Calu3 (cell line): ENCODE data around the gene NGEF. TPM values are rescaled to one million over a fixed set of nuclear protein-coding genes. Genes with fewer than 3 reads are reported as not detected.

Experiments used
- BruUV-seq: library from RNA; stranded (reverse); fragments of 400-500 nt; replicated peaks from 2 replicates; lab custom pipeline; 2021; lab: Mats Ljungman, UMichigan
- CTCF ChIA-PET: fragments of 300-600 bp; sonication (Branson Sonifier 250); formaldehyde crosslinking; loops from one replicate; lab custom pipeline; 2022; ENCODE audit warnings: antibody characterized with exemption; lab: Charles Lee
- DNase-seq: peaks from one replicate; pipeline ENCODE4 v3.0.0; 2022
- H3K27ac Mint-ChIP-seq: one replicate; pipeline ENCODE4 v1.8.0; 2022; ENCODE audit warnings: mixed read lengths; ENCODE audit not compliant: unreplicated experiment
- H3K27me3 Mint-ChIP-seq: one replicate; pipeline ENCODE4 v1.8.0; 2022; ENCODE audit warnings: mixed read lengths; ENCODE audit not compliant: unreplicated experiment
- H3K36me3 Mint-ChIP-seq: one replicate; pipeline ENCODE4 v1.8.0; 2022; ENCODE audit warnings: mild to moderate bottlenecking, moderate library complexity, mixed read lengths; ENCODE audit not compliant: insufficient read depth, unreplicated experiment
- H3K4me1 Mint-ChIP-seq: one replicate; pipeline ENCODE4 v1.8.0; 2022; ENCODE audit warnings: mild to moderate bottlenecking, low read depth, mixed read lengths; ENCODE audit not compliant: unreplicated experiment
- H3K4me3 Mint-ChIP-seq: one replicate; pipeline ENCODE4 v1.8.0; 2022; ENCODE audit warnings: mild to moderate bottlenecking, low read depth, moderate library complexity, mixed read lengths; ENCODE audit not compliant: unreplicated experiment
- H3K9me3 Mint-ChIP-seq: one replicate; pipeline ENCODE4 v1.8.0; 2022; ENCODE audit warnings: low read depth, mixed read lengths; ENCODE audit not compliant: unreplicated experiment
- intact Hi-C: fragments of 100-400 bp; cut with micrococcal nuclease; formaldehyde crosslinking; loops from one replicate; pipeline ENCODE4 v1.10.0; 2022; ENCODE audit not compliant: unreplicated experiment
- total RNA-seq: library from RNA; stranded (reverse); gene quantifications from 2 replicates; pipeline ENCODE4 v1.2.3, GENCODE V29; 2022
- TF ChIP-seq, protein P1 (sequence below): fragments of 200-600 bp; IDR thresholded peaks from one replicate; pipeline ENCODE4 v1.8.0; 2022; ENCODE audit warnings: antibody characterized with exemption; ENCODE audit not compliant: unreplicated experiment

The NGEF gene
- total RNA-seq, 1 experiment from 2014 or later: 1.7 TPM

- no peaks in the 10 kb centered on the region for H3K36me3 Mint-ChIP-seq
- H3K4me1 Mint-ChIP-seq: peaks cover 9% of the 10 kb centered on the region
- intact Hi-C loops: no loop called here
- H3K27me3 Mint-ChIP-seq: peaks cover 83% of the 10 kb centered on the region
- BruUV-seq: no TSS peak
- DNase-seq: no peak
- no peak overlapping the region for H3K4me3 Mint-ChIP-seq
- H3K27ac Mint-ChIP-seq: no peak overlapping the region
- CTCF ChIA-PET: no interaction called here
- TF ChIP-seq, protein P1, sequence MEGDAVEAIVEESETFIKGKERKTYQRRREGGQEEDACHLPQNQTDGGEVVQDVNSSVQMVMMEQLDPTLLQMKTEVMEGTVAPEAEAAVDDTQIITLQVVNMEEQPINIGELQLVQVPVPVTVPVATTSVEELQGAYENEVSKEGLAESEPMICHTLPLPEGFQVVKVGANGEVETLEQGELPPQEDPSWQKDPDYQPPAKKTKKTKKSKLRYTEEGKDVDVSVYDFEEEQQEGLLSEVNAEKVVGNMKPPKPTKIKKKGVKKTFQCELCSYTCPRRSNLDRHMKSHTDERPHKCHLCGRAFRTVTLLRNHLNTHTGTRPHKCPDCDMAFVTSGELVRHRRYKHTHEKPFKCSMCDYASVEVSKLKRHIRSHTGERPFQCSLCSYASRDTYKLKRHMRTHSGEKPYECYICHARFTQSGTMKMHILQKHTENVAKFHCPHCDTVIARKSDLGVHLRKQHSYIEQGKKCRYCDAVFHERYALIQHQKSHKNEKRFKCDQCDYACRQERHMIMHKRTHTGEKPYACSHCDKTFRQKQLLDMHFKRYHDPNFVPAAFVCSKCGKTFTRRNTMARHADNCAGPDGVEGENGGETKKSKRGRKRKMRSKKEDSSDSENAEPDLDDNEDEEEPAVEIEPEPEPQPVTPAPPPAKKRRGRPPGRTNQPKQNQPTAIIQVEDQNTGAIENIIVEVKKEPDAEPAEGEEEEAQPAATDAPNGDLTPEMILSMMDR: no peak
- no peaks in the 10 kb centered on the region for H3K9me3 Mint-ChIP-seq
Observed at GRCh38 chr2:233047206-233047605, 34.1 kb upstream of the NGEF start.

DNA sequence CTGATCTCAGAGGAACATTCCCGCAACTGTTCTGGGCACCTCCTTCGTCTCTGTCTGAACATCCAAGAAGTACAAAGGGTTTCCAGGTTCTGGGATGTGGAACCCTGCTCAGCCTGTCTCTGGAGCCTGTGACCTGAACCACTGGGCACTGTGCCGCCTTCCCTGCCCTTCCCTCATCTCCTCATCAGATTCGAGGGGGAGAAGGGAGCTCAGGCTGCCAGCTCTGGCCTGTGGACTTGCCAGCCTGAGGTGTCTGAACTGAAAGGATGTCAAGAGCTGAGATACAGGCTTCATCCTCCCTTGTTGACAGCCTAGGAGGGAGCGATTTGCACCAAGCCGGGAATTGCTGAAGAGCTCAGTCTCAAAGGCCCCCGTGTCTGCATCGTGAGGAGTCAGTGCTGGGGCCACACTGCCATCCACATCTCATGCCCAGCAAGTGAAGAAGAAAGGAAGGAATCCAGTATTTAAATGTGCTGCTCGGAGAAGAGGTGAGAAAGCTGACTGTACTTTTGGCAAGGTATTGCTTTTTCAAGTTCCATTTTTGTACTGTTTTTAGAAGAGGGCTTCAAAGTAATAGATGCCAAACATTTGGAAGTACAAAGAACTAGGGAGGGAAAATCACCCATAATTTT is 32.0 kb upstream of the NGEF start:
- Mint-ChIP-seq H3K4me3 (no peak overlapping the region), H3K27me3 (peaks cover 90% of the 10 kb centered on the region), H3K9me3 (no peaks in the 10 kb centered on the region), H3K4me1 (peaks cover 9% of the 10 kb centered on the region), H3K36me3 (no peaks in the 10 kb centered on the region), H3K27ac (no peak overlapping the region)
- no peak for DNase-seq
- BruUV-seq: no TSS peak
- TF ChIP-seq, protein P1: no peak
- CTCF ChIA-PET: no interaction called here
- intact Hi-C loops: no loop called here

DNA sequence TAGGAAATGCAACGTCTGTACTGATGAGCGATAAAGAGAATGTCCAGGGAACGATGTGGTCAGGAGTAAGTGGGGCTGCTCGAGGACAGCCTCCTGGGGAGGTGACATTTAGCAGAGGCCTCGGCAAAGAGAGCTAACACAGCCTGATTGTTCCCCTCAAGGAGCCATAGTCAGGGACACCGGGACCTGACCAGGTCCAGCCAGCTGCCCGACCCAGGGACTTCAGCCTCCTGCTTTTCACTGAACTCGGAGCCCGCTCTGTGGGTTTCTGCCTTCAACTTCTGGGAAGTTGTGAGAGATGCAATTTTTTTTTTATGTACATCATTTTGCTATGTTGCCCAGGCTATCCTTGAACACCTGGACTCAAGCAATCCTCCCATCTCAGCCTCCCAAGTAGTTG is 29.5 kb upstream of the NGEF start:
- H3K9me3 Mint-ChIP-seq: no peaks in the 10 kb centered on the region
- no peak overlapping the region for H3K4me3 Mint-ChIP-seq
- intact Hi-C loops: no loop called here
- BruUV-seq: no TSS peak
- TF ChIP-seq, protein P1: no peak
- CTCF ChIA-PET: no interaction called here
- peaks cover 70% of the 10 kb centered on the region for H3K27me3 Mint-ChIP-seq
- H3K4me1 Mint-ChIP-seq: no peaks in the 10 kb centered on the region
- H3K27ac Mint-ChIP-seq: no peak overlapping the region
- H3K36me3 Mint-ChIP-seq: no peaks in the 10 kb centered on the region
- DNase-seq: no peak

DNA sequence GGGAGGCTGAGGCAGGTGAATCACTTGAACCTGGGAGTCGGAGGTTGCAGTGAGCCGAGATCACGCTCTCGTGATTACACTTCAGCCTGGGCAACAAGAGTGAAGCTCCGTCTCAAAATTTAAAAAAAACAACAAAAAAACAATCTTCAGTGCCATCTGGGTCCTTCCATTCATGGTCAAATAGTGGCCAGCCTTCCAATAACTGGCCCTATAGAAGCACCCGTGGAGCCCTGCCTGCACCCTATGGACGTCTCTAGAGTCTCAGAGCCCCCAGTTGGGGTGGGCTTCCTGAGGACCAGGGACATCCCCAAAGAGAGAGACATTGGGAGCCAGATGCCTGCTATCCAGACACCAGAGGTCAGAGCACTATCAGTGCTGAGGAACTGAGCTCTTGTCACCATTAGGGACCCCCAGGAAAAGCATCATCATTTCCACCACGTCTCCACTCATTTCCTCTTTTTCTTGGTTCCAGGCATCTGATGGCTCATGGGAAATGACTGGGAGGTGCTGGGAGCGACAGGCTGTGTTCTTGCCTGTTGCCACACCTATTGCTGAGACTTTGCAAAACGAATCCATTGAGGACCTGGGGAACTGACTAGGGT is 28.8 kb upstream of the NGEF start:
- no peaks in the 10 kb centered on the region for H3K36me3 Mint-ChIP-seq
- H3K27ac Mint-ChIP-seq: no peak overlapping the region
- CTCF ChIA-PET: no interaction called here
- DNase-seq: no peak
- no peaks in the 10 kb centered on the region for H3K9me3 Mint-ChIP-seq
- TF ChIP-seq, protein P1: no peak
- BruUV-seq: no TSS peak
- no peaks in the 10 kb centered on the region for H3K4me1 Mint-ChIP-seq
- peaks cover 63% of the 10 kb centered on the region for H3K27me3 Mint-ChIP-seq
- intact Hi-C loops: no loop called here
- H3K4me3 Mint-ChIP-seq: no peak overlapping the region
